Activated naive CD8-positive, alpha-beta T cell treated with anti-CD3 and anti-CD28 coated beads, Interleukin-2, amount 10 ng/mL, durations not matched to agents 7 days and 5 days (primary cell): ENCODE measurements around the gene DIPK2A. TPM values are rescaled to one million over a fixed set of nuclear protein-coding genes. Genes with fewer than 3 reads are reported as not detected.

Source experiments
- ATAC-seq: fragments of 150-1000 bp; cut with Tn5 transposase; one replicate; pipeline ENCODE4 v1.10.0; 2021; ENCODE audit warnings: low read depth, moderate library complexity
- POLR2A ChIA-PET: fragments of 350-600 bp; sonication (Branson Sonifier 250); formaldehyde crosslinking; loops from one replicate; lab custom pipeline; 2021; ENCODE audit warnings: antibody characterized with exemption; lab: Charles Lee
- DNase-seq: peaks from one replicate; pipeline ENCODE4 v3.0.0; 2021
- H3K27ac Mint-ChIP-seq: one replicate; pipeline ENCODE4 v1.8.0; 2022; ENCODE audit warnings: mild to moderate bottlenecking, mixed read lengths
- H3K27me3 Mint-ChIP-seq: one replicate; pipeline ENCODE4 v1.8.0; 2022; ENCODE audit warnings: mild to moderate bottlenecking, moderate library complexity, mixed read lengths
- H3K36me3 Mint-ChIP-seq: one replicate; pipeline ENCODE4 v1.8.0; 2021; ENCODE audit warnings: mild to moderate bottlenecking, mixed read lengths
- H3K4me1 Mint-ChIP-seq: one replicate; pipeline ENCODE4 v1.8.0; 2021; ENCODE audit warnings: mixed read lengths
- H3K4me3 Mint-ChIP-seq: one replicate; pipeline ENCODE4 v1.8.0; 2022; ENCODE audit warnings: mild to moderate bottlenecking, moderate library complexity, mixed read lengths
- H3K9me3 Mint-ChIP-seq: one replicate; pipeline ENCODE4 v1.8.0; 2021; ENCODE audit warnings: mixed read lengths
- total RNA-seq, 2 experiments: library from RNA; stranded (reverse); gene quantifications; one replicate each; pipeline ENCODE4 v1.2.3, GENCODE V29; 2021

Gene DIPK2A
- total RNA-seq, 2 experiments from 2014 or later = 17.1 to 17.8 TPM

DNA sequence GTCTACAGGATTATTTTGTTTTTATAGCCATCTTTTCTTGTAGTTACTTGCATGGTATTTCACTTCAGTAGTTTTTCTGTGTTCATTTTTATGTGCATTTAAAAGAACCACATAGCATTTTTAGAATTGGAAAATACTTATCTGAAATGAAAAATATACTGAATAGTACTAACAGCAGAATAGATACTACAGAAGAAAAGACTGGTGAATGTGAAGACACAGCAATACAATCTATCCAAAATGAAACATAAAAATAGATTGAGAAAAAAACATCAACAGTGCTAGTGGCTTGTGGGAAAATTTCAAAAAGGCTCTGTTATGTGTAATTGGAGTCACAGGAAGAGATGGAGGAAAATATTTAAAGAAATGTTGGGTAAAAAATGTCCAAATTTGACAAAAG lies 12.7 kb upstream of the DIPK2A start:
- Mint-ChIP-seq H3K4me3 (no peak overlapping the region), H3K36me3 (peaks cover 4% of the 10 kb centered on the region), H3K27me3 (peaks cover 17% of the 10 kb centered on the region), H3K4me1 (peaks cover 10% of the 10 kb centered on the region), H3K9me3 (peaks cover 9% of the 10 kb centered on the region), H3K27ac (no peak overlapping the region)
- no peak for ATAC-seq
- POLR2A ChIA-PET = interaction anchor here (2.1 kb wide), 1 partner anchor 12 kb away, joined by 5 read pairs; the partner anchor contains the start of gene DIPK2A
- DNase-seq = no peak

DNA sequence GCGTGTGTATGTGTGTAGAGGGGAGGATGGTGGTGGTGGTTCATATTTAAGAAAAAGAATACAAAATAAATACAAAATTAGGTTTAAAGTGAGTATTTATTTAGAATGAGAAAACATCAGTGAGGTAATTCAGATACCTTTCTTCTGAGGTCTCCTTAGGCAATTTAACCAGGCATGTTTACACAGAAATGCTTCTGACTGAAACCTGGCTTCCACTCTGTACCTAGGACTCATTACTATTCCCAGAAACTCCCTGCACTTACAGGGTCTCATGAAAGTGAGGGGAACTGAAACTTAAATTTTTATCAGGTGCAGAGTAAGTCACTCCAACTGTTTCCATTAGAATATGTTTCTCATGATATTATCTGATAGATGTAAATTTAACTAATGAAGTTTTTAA lies 10.3 kb upstream of the DIPK2A start:
- ATAC-seq = no peak
- H3K4me3 Mint-ChIP-seq = no peak overlapping the region
- peaks cover 4% of the 10 kb centered on the region for H3K36me3 Mint-ChIP-seq
- no peak for DNase-seq
- peaks cover 10% of the 10 kb centered on the region for H3K4me1 Mint-ChIP-seq
- H3K9me3 Mint-ChIP-seq = peaks cover 9% of the 10 kb centered on the region
- POLR2A ChIA-PET = no interaction called here
- H3K27ac Mint-ChIP-seq = no peak overlapping the region
- H3K27me3 Mint-ChIP-seq = peaks cover 23% of the 10 kb centered on the region

- POLR2A ChIA-PET = interaction anchor here (1.8 kb wide), 1 partner anchor 8 kb away, joined by 7 read pairs; the partner anchor contains the start of gene DIPK2A
- Mint-ChIP-seq H3K27me3 (peaks cover 32% of the 10 kb centered on the region), H3K9me3 (peaks cover 7% of the 10 kb centered on the region), H3K36me3 (peaks cover 2% of the 10 kb centered on the region), H3K4me3 (no peak overlapping the region), H3K27ac (no peak overlapping the region), H3K4me1 (no peaks in the 10 kb centered on the region)
- no peak for ATAC-seq
- no peak for DNase-seq
Observed at GRCh38 chr3:143963946-143964345, 7.7 kb upstream of the DIPK2A start.

DNA sequence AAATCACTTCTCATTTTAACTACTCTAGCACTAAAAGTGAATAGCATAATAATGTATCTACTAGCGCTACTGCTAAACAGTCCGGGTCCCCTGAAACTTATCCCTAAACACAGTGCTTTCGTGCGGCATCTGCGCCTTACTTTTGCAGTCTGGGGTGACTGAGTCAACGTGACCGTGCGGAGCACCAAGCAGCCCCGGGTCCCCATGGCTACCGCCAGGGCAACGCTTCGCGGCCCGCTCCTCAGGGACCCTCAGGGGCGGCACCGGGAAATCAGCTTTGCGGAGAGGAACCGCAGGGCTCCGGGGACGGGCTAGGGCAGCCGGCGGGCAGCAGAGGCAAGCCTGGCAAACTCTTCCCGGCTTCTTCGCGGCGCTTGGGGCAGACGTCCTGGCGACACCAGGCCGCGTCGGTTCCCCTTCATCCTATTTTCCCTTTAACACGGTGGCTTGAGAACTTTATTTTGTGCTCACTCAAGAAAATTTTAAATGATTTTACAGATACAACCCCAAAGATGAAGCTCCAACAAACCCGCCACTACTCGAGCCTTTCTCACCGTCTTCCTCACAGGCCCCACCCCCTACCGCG lies 757 bp upstream of the DIPK2A start:
- DNase-seq (peak; percentile 70), ATAC-seq (peak; percentile 5)
- Mint-ChIP-seq H3K36me3 (no peaks in the 10 kb centered on the region), H3K4me3 (peak overlapping the region; percentile 96), H3K27ac (peak overlapping the region; percentile 96), H3K9me3 (no peaks in the 10 kb centered on the region), H3K4me1 (peaks cover 12% of the 10 kb centered on the region), H3K27me3 (peaks cover 23% of the 10 kb centered on the region)
- POLR2A ChIA-PET = interaction anchor here (0.8 to 3.0 kb wide), 12 partner anchors 8 to 969 kb away, joined by 3 to 19 read pairs (median 10); partner anchors contain the start of genes SLC9A9 and U2SURP

- Mint-ChIP-seq H3K9me3 (no peaks in the 10 kb centered on the region), H3K27me3 (peaks cover 15% of the 10 kb centered on the region), H3K4me3 (peak overlapping the region; percentile 96), H3K27ac (peak overlapping the region; percentile 96), H3K4me1 (peaks cover 17% of the 10 kb centered on the region), H3K36me3 (no peaks in the 10 kb centered on the region)
- DNase-seq (no peak), ATAC-seq (peak; percentile 12)
- POLR2A ChIA-PET = interaction anchor here (0.9 to 3.0 kb wide), 14 partner anchors 9 to 970 kb away, joined by 3 to 19 read pairs (median 8); partner anchors contain the start of genes SLC9A9 and U2SURP
Observed at GRCh38 chr3:143972155-143972504, 507 bp downstream of the DIPK2A start.

DNA sequence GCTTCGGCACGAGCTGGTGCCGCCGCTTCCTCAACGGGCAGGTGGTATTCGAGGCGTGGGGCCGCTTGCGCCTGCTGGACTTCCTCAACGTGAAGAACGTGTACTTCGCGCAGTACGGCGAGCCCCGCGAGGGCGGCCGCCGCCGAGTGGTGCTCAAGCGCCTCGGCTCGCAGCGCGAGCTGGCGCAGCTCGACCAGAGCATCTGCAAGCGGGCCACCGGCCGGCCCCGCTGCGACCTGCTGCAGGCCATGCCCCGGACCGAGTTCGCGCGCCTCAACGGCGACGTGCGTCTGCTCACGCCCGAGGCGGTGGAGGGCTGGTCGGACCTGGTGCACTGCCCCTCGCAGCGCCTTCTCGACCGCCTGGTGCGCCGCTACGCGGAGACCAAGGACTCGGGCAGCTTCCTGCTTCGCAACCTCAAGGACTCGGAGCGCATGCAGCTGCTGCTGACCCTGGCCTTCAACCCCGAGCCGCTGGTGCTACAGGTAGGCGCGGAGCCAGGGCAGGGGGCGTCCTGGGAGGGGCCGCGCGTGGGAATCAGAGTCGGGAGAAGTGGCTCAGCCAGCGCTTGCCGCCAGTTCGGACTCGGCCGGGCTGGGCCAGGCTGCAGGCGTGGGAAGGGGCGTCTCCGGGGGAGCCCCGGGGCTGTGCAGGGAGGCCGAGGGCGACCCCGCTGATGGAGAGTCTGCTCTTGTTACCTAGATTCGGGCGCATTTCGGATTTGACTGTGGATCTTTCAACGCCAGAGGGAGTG lies 1.1 kb downstream of the DIPK2A start:
- ATAC-seq = peak; percentile 15
- Mint-ChIP-seq H3K36me3 (no peaks in the 10 kb centered on the region), H3K27me3 (peaks cover 10% of the 10 kb centered on the region), H3K9me3 (no peaks in the 10 kb centered on the region), H3K27ac (peak overlapping the region; percentile 96), H3K4me1 (peaks cover 22% of the 10 kb centered on the region), H3K4me3 (peak overlapping the region; percentile 96)
- POLR2A ChIA-PET = interaction anchor here (0.9 to 3.0 kb wide), 10 partner anchors 9 to 971 kb away, joined by 3 to 19 read pairs (median 12); partner anchors contain the start of genes SLC9A9 and U2SURP
- DNase-seq = peak; percentile 78

DNA sequence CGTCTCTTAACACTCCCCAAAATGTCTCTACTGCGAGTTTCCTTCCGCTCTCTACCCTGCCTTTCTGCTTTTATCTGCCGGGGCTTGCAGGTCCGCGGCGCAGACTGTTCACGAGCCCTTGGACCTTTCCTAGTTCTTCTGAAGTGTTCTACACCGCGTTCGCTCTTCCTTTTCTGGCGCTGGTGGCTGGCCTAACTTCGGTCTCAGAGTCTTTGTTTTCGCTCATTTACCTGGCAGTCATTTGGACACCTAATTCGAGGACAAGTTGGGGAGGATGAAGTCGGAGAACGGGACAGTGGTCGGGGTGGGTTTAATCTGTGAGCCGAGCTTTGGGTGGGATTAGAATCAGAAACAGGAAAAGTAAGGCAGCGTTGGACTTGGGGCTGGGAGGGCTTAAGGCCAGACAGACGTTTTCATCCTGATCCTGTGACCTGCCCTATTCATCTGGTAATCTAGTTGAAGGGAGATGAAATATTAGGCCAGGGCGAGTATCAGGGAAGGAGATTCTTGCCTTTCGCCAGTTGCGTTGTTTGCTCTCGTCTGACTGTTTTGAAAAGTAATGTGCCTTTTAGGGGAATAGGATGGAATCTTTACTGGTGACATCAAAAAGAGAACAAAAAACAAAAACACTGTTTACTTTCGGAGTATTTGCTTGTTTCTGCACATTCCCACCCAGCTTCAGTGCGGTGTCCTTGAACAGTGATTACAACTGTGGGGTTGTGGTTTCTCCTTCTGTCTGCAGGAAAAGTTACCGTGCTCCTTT lies 1.8 kb downstream of the DIPK2A start:
- peak; percentile 13 for ATAC-seq
- no peak for DNase-seq
- H3K27ac Mint-ChIP-seq = peak overlapping the region; percentile 92

GRCh38 chr3:143974271-143975238 lies 2.9 kb downstream of the DIPK2A start:
- Mint-ChIP-seq H3K27me3 (peaks cover 4% of the 10 kb centered on the region), H3K36me3 (peaks cover 2% of the 10 kb centered on the region), H3K4me1 (peaks cover 29% of the 10 kb centered on the region), H3K9me3 (no peaks in the 10 kb centered on the region), H3K4me3 (peak overlapping the region; percentile 96), H3K27ac (peak overlapping the region; percentile 92)
- POLR2A ChIA-PET = no interaction called here
- ATAC-seq (no peak), DNase-seq (no peak)

More for the DNA sequence above, 1.8 kb downstream of the DIPK2A start:
- no peaks in the 10 kb centered on the region for H3K36me3 Mint-ChIP-seq
- H3K9me3 Mint-ChIP-seq = no peaks in the 10 kb centered on the region
- POLR2A ChIA-PET = interaction anchor here (2.2 to 3.0 kb wide), 3 partner anchors 123 to 972 kb away, joined by 9 to 19 read pairs (median 19); partner anchors contain the start of gene U2SURP
- peak overlapping the region; percentile 96 for H3K4me3 Mint-ChIP-seq
- H3K4me1 Mint-ChIP-seq = peaks cover 29% of the 10 kb centered on the region
- H3K27me3 Mint-ChIP-seq = peaks cover 7% of the 10 kb centered on the region

DNA sequence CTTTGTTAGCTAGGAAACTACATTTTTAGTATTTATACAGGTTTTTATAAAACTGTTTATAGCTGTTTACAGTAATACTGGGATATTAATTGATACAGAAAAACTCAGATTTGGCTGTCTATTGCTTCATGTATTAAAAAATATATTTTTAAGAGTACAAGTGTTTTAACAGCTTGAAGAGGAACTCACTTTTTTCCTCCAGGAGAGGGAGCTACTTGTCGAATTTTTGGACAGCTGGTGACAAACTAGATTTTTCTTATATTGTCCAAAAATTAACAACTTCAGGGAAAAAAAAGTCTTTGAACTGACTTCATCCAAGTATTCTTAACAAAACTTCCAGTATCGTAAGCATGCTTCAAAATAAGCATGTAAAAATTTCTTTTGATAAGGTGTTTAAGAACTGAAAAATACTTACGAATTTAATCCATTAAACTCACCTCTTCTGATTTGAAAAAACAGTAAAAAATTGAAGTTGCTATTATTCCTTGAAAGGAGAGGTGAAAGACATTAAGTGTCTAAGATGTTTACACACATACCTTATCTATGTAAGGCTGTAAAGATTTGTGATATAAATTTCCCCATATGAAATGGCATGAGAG lies 4.0 kb downstream of the DIPK2A start:
- Mint-ChIP-seq H3K9me3 (no peaks in the 10 kb centered on the region), H3K4me3 (peak overlapping the region; percentile 96), H3K36me3 (peaks cover 2% of the 10 kb centered on the region), H3K4me1 (peaks cover 27% of the 10 kb centered on the region), H3K27ac (no peak overlapping the region), H3K27me3 (no peaks in the 10 kb centered on the region)
- POLR2A ChIA-PET = no interaction called here
- ATAC-seq = no peak
- no peak for DNase-seq

- Mint-ChIP-seq H3K27ac (no peak overlapping the region), H3K9me3 (peaks cover 4% of the 10 kb centered on the region), H3K36me3 (peaks cover 16% of the 10 kb centered on the region), H3K4me3 (no peak overlapping the region), H3K27me3 (no peaks in the 10 kb centered on the region), H3K4me1 (peaks cover 28% of the 10 kb centered on the region)
- no peak for ATAC-seq
- DNase-seq = no peak
- POLR2A ChIA-PET = no interaction called here
Observed at GRCh38 chr3:143977341-143978262, 6.0 kb downstream of the DIPK2A start.

- Mint-ChIP-seq H3K27me3 (no peaks in the 10 kb centered on the region), H3K36me3 (peaks cover 22% of the 10 kb centered on the region), H3K4me1 (peaks cover 28% of the 10 kb centered on the region), H3K27ac (no peak overlapping the region), H3K9me3 (peaks cover 10% of the 10 kb centered on the region), H3K4me3 (no peak overlapping the region)
- POLR2A ChIA-PET = no interaction called here
- DNase-seq (no peak), ATAC-seq (no peak)
Observed at GRCh38 chr3:143978263-143978631, 6.6 kb downstream of the DIPK2A start.
